ENCODE measurements around the gene METRNL.
"Not testable (repeated sequence)": the region's sequence is repeated elsewhere in the genome, so short reads cannot be mapped to it uniquely, and the experiment has no call there.

Gene METRNL, protein sequence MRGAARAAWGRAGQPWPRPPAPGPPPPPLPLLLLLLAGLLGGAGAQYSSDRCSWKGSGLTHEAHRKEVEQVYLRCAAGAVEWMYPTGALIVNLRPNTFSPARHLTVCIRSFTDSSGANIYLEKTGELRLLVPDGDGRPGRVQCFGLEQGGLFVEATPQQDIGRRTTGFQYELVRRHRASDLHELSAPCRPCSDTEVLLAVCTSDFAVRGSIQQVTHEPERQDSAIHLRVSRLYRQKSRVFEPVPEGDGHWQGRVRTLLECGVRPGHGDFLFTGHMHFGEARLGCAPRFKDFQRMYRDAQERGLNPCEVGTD

GRCh38 chr17:83079352-83079747 lies at the start of gene METRNL:
METRNL (plus strand) TSS chr17:83079609; CDS start chr17:83079816, 207 bp downstream.
- DNase-seq: peak; percentile 30 to 40

- DNase-seq: no peak
Measured at GRCh38 chr17:83030432-83030831, 49.0 kb upstream of the METRNL start.

- DNase-seq: no peak
Measured at GRCh38 chr17:83031321-83031945, 48.0 kb upstream of the METRNL start.

GRCh38 chr17:83031946-83032451 lies 47.4 kb upstream of the METRNL start:
- DNase-seq: not testable (repeated sequence)

DNA sequence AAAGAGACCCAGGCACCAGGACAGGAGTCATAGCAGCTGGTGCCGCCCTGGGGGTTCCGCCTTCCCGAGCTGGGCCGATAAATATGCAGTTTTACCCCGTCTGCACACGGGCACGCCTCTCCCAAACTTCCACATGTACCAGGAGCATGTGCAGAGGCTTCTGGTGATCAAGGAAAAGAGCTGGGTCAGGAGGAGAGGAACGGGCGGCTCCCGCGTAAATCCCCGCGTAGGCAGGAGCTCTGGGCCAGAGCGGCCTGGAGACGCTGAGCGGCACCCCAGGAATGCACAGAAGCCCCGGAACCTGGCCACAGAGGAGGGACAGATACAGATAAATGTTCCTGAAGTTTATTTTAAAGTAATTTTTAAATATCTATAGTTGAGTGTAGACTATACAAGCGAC lies 46.6 kb upstream of the METRNL start:
- no peak for DNase-seq

DNA sequence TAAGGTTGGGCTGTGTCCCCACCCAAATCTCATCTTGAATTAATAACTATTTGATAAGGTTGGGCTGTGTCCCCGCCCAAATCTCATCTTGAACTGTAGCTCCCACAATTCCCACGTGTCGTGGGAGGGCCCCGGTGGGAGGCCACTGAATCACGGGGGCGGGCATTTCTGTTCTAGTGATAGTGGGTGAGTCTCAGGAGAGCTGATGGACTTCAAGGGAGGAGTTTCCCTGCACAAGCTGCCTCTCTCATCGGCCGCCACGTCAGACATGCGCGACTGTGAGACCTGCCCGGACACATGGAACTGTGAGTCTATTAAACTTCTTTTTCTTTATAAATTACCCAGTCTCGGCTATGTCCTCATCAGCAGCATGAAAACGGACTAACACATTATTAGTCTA lies 44.9 kb upstream of the METRNL start:
- DNase-seq: no peak

DNA sequence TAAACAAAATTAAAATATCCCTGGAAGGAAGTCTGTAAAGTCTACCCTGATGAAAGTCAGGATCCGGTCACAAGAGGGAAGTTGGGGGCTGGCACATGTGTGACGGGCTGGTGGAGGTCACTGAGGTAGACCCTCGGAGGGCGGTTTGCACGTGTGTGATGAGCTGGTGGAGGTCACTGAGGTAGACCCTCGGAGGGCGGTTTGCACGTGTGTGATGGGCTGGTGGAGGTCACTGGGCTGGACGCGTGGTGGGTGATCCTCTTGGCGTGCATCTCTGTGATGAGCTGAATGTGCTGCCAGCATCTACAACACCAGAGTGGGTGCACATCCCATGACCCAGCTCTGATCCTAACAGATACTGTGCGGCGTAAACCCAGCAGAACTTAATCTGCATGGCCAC lies 43.7 kb upstream of the METRNL start:
- DNase-seq: no peak

DNA sequence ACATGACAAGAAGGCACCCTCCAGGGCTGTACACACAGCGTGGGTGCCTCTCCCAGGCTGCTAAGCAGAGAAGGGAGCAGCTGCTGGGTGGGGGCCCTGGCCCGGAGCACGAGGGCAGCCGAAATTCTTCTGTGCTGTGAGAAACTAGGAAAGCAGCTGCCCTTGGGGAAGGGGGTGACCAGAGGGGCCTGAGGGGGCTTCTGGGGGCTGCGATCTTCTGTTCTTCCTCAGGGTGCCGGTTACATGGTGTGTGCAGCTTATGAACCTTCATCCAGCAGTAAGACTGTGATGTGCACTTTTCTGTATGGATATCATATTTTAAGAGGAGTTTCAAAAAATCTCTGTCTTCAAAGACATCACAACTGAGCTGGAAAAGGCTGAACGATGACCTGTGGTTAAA lies 43.2 kb upstream of the METRNL start:
- DNase-seq: no peak

- DNase-seq: no peak
Measured at GRCh38 chr17:83036666-83037065, 42.7 kb upstream of the METRNL start.

DNA sequence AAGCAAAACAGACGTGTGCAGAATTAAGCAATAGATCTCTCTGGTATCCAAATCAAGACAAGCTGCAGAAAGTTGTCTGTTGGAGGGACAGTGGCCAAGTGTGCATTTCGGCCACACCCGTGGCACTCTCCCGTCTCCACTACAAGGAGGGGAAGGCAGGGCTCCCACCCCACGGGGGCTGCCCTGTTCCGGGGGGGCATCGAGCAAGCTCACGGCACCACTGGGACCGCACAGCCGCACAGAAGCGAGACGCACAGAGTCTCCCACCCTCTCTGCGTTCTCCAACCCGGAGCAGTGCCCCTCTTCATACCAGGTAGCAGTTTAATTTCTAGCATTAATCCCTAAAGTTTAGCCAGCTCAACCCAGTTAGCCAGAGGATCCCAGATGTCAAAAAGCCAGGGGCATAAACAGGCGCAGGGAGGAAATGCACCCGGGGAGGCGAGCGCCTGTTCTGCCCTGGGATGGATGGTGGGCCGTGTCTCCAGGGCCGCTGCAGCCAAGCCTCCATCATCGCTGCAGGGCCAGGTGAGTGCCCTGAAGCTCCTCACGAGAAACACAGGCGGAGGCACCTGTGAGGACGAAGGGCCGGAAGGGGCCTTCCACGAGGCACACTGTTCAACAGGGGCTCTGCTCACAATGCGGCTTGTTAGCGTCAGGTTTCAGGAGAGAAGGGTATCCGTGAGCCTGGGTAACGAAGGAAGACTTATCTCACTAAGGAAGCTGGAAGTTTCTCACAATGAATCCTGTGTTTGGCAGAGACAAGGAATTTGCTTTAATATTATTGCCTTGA lies 42.1 kb upstream of the METRNL start:
- no peak for DNase-seq

DNA sequence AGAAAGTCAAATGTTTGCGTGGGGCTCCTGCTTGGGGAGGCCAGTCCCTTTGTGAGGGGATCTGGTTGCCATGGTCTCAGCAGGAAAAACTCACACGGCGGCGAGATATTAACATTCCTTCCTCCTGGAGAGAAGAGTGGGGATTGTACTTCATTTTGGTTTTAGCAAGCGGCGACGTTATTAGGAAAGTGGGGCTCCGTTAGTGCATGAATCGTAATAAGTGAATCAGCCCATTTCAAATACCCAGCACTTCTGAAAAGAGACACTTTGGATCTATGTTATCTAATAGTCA lies 41.6 kb upstream of the METRNL start:
- DNase-seq: no peak

GRCh38 chr17:83038983-83039382 lies 40.4 kb upstream of the METRNL start:
- DNase-seq: not testable (repeated sequence)

GRCh38 chr17:83041305-83041704 lies 38.1 kb upstream of the METRNL start:
- DNase-seq: no peak

GRCh38 chr17:83042522-83043158 lies 36.8 kb upstream of the METRNL start:
- no peak for DNase-seq

GRCh38 chr17:83044479-83044878 lies 34.9 kb upstream of the METRNL start:
- DNase-seq: not testable (repeated sequence)

DNA sequence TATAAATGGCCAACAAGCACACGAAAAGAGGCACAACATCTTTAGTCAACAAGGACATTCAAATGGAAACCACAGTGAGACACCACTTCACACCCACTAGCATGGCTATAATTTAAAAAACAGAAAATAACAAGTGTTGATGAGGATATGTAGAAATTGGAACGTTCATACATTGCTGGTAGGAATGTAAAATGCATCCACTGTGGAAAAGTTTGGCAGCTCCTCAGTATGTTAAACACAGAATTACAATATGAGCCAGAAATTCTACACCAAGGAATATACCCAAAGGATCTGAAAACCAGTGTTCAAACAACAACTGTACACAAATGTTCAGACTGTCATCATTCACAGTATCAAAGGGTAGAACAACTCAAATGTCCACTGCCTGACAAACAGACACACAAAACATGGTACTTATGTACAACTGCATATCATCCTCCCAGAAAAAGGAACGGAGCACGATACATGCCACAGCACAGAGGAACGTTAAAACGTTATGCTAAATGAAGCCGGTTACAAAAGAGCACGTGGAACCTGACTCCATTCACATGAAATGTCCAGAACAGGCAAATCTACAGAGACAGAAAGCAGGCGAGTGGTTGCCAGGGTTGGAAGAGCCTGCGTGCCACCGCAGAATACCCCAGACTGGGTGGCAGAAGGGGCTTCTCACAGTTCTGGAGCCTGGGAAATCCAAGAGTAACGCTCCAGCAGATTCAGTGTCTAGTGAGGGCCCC lies 32.8 kb upstream of the METRNL start:
- DNase-seq: no peak

- no peak for DNase-seq
Measured at GRCh38 chr17:83047182-83047478, 32.3 kb upstream of the METRNL start.

- DNase-seq: not testable (repeated sequence)
Measured at GRCh38 chr17:83047818-83048475, 31.5 kb upstream of the METRNL start.

GRCh38 chr17:83050651-83051395 lies 28.6 kb upstream of the METRNL start:
- DNase-seq: peak in 1 of 2 experiments; percentile 23

- peak; percentile 93 to 97 for DNase-seq
Measured at GRCh38 chr17:83051396-83052240, 27.8 kb upstream of the METRNL start.

DNA sequence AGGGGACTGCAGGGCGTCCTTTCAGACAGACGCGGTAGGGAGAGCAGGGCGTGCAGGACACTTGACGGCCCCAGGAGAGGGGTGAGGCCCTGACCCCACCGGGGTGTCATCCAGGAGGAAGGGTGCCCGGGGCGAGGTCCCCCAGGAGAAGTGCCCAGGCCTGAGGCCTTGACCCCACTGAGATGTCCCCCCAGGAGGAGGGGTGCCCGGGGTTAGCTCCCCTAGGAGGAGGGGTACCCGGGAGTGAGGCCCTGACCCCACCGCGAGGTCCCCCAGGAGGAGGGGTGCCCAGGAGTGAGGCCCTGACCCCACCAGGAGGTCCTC lies 27.2 kb upstream of the METRNL start:
- no peak for DNase-seq
